Peyer's patch (tissue), 4 donors: ENCODE measurements around the gene DNAJC4.

Source experiments
- CTCF ChIP-seq, 6 experiments: fragments of 450-650 bp in 4 of 6; fragments of 200-600 bp in 2 of 6; sonication (generic) in 1 of 6; IDR thresholded peaks; one replicate each; pipeline ENCODE4 v1.5.1; 2017 to 2019; ENCODE audit warnings: antibody characterized with exemption in 6 of 6, mild to moderate bottlenecking in 3 of 6, moderate library complexity in 1 of 6
- POLR2A ChIP-seq, 2 donors: fragments of 450-650 bp; IDR thresholded peaks; one replicate each; pipeline ENCODE4 v1.5.1; 2017; ENCODE audit warnings: antibody characterized with exemption in 2 of 2, mild to moderate bottlenecking in 2 of 2, moderate library complexity in 2 of 2

GRCh38 chr11:64201543-64201942 lies 28.8 kb upstream of the DNAJC4 start:
- TF ChIP-seq CTCF (IDR thresholded peaks at IDR 0.05) (no peak), POLR2A (IDR thresholded peaks at IDR 0.05) (no peak)
